ENCODE measurements around the gene BRS3.

The BRS3 gene

DNA sequence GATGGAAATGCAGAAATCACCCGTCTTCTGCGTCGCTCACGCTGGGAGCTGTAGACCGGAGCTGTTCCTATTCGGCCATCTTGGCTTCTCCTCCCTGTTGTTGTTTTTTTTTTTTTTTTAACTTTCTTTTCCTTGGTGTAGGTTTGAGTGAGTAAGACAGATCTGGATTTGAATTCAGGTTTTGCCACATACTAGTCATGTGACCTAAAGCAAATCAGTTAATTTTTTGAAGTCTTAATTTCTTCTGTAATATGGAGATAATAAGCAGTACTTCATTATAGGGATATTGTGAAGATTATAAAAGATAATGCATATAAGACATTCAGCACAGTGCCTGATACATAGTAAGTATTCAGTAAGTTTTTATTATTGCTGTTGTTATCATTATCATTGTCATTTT, 41.5 kb upstream of the BRS3 start:
- Histone ChIP-seq H3K9me3 (ENCODE audit: control insufficient read depth, insufficient read depth, low read depth, low read length) (no peaks in the 10 kb centered on the region), H3K27ac (ENCODE audit: extremely low read depth, low read depth, low read length) (no peak overlapping the region), H3K4me1 (ENCODE audit: control insufficient read depth, insufficient read depth, low read length) (peaks cover 3% of the 10 kb centered on the region; the same call in 1 of the 2 replicates), H3K36me3 (ENCODE audit: control insufficient read depth in 2 of 2, insufficient read depth in 1 of 2, low read length in 2 of 2) (no peaks in the 10 kb centered on the region), H3K4me3 (ENCODE audit: low read depth, low read length) (no peak overlapping the region)
- CTCF ChIA-PET = no interaction called here
- TF ChIP-seq ZNF350 (tag by site-specific recombination; IDR thresholded peaks at IDR 0.05) = no peak
- no peak for TF ChIP-seq ZNF791 (tag by site-specific recombination; IDR thresholded peaks at IDR 0.05)
- TF ChIP-seq ZNF302 (tag by site-specific recombination; IDR thresholded peaks at IDR 0.05; ENCODE audit: low read depth) = no peak
- no peak for TF ChIP-seq ZNF324 (tag by site-specific recombination; IDR thresholded peaks at IDR 0.05)
- TF ChIP-seq, protein P1, sequence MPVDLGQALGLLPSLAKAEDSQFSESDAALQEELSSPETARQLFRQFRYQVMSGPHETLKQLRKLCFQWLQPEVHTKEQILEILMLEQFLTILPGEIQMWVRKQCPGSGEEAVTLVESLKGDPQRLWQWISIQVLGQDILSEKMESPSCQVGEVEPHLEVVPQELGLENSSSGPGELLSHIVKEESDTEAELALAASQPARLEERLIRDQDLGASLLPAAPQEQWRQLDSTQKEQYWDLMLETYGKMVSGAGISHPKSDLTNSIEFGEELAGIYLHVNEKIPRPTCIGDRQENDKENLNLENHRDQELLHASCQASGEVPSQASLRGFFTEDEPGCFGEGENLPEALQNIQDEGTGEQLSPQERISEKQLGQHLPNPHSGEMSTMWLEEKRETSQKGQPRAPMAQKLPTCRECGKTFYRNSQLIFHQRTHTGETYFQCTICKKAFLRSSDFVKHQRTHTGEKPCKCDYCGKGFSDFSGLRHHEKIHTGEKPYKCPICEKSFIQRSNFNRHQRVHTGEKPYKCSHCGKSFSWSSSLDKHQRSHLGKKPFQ (tag by site-specific recombination; IDR thresholded peaks at IDR 0.05) = no peak
- no peak for TF ChIP-seq ZNF843 (tag by site-specific recombination; IDR thresholded peaks at IDR 0.05)
- no peak for TF ChIP-seq ZEB2 (tag by site-specific recombination; IDR thresholded peaks at IDR 0.05)
- TF ChIP-seq ZNF221 (tag by site-specific recombination; IDR thresholded peaks at IDR 0.05; ENCODE audit: borderline replicate concordance) = no peak
- no peak for TF ChIP-seq ZNF514 (tag by site-specific recombination; IDR thresholded peaks at IDR 0.05)
- no peak for TF ChIP-seq TCF7L2 (IDR thresholded peaks at IDR 0.05; ENCODE audit: borderline replicate concordance, low read depth, low read length)
- POLR2A ChIA-PET = no interaction called here

DNA sequence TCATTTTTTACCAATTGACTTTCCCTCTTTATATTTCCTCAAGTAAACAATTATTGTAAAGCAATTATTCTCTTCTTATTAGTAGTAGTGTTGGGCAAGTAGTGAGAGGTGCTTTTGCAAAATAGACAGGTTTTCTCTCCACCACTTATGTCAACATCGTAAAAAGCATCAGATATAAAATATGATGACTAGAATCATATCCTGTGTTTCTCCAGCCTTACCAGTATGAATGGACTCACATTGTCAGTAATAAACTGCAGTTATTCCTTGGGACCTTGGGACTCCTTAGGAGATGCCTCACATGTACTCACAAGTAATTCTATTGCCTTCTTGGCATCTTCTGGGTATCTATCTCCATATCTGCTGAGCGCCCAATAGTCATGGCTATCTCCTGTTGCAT, 40.4 kb upstream of the BRS3 start:
- Histone ChIP-seq H3K36me3 (ENCODE audit: control insufficient read depth in 2 of 2, insufficient read depth in 1 of 2, low read length in 2 of 2) (no peaks in the 10 kb centered on the region), H3K4me3 (ENCODE audit: low read depth, low read length) (no peak overlapping the region), H3K9me3 (ENCODE audit: control insufficient read depth, insufficient read depth, low read depth, low read length) (no peaks in the 10 kb centered on the region), H3K4me1 (ENCODE audit: control insufficient read depth, insufficient read depth, low read length) (peaks cover 3% of the 10 kb centered on the region; the same call in 1 of the 2 replicates), H3K27ac (ENCODE audit: extremely low read depth, low read depth, low read length) (no peak overlapping the region)
- ChIA-PET CTCF (no interaction called here), POLR2A (no interaction called here)
- TF ChIP-seq ZNF184 (tag by site-specific recombination; IDR thresholded peaks at IDR 0.05) (no peak), ZNF501 (tag by site-specific recombination; IDR thresholded peaks at IDR 0.05) (no peak), ZNF19 (tag by site-specific recombination; IDR thresholded peaks at IDR 0.05; ENCODE audit: low read depth) (no peak), ZFHX2 (tag by site-specific recombination; conservative IDR thresholded peaks at IDR 0.05) (no peak), HOXA7 (CRISPR knock-in tag; IDR thresholded peaks at IDR 0.05; ENCODE audit: borderline replicate concordance) (no peak), ZBTB48 (tag by site-specific recombination; IDR thresholded peaks at IDR 0.05) (no peak), ZNF830 (tag by site-specific recombination; IDR thresholded peaks at IDR 0.05; ENCODE audit: low read depth) (no peak), ZNF292 (tag by site-specific recombination; IDR thresholded peaks at IDR 0.05; ENCODE audit: borderline replicate concordance, low read depth) (no peak)
- TF ChIP-seq, protein P2, sequence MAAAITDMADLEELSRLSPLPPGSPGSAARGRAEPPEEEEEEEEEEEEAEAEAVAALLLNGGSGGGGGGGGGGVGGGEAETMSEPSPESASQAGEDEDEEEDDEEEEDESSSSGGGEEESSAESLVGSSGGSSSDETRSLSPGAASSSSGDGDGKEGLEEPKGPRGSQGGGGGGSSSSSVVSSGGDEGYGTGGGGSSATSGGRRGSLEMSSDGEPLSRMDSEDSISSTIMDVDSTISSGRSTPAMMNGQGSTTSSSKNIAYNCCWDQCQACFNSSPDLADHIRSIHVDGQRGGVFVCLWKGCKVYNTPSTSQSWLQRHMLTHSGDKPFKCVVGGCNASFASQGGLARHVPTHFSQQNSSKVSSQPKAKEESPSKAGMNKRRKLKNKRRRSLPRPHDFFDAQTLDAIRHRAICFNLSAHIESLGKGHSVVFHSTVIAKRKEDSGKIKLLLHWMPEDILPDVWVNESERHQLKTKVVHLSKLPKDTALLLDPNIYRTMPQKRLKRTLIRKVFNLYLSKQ (tag by site-specific recombination; IDR thresholded peaks at IDR 0.05; ENCODE audit: borderline replicate concordance) = no peak
- TF ChIP-seq, protein P3, sequence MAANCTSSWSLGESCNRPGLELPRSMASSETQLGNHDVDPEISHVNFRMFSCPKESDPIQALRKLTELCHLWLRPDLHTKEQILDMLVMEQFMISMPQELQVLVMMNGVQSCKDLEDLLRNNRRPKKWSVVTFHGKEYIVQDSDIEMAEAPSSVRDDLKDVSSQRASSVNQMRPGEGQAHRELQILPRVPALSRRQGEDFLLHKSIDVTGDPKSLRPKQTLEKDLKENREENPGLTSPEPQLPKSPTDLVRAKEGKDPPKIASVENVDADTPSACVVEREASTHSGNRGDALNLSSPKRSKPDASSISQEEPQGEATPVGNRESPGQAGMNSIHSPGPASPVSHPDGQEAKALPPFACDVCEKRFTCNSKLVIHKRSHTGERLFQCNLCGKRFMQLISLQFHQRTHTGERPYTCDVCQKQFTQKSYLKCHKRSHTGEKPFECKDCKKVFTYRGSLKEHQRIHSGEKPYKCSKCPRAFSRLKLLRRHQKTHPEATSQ (tag by site-specific recombination; IDR thresholded peaks at IDR 0.05) = no peak

Measured in HEK293 (cell line).